GM19455 (cell line): ENCODE measurements around the gene HOOK2.
"Not testable (repeated sequence)": the region's sequence is repeated elsewhere in the genome, so short reads cannot be mapped to it uniquely, and the experiment has no call there.

Source experiments
- ATAC-seq: cut with Tn5 transposase; IDR thresholded peaks from one replicate; pipeline ENCODE4 v1.9.1; 2021; ENCODE audit not compliant: unreplicated experiment

The HOOK2 gene

GRCh38 chr19:12774588-12775555 is at the start of gene HOOK2:
Gene HOOK2 (minus strand): TSS chr19:12775552. CDS start chr19:12775449, 103 bp downstream.
- peak; percentile 6 for ATAC-seq

- no peak for ATAC-seq
Measured at GRCh38 chr19:12821761-12822160, 46.4 kb upstream of the HOOK2 start.

- ATAC-seq, result not testable (repeated sequence)
Measured at GRCh38 chr19:12817810-12818209, 42.5 kb upstream of the HOOK2 start.

GRCh38 chr19:12817188-12817587 is 41.8 kb upstream of the HOOK2 start:
- ATAC-seq, result not testable (repeated sequence)

- no peak for ATAC-seq
Measured at GRCh38 chr19:12815088-12815487, 39.7 kb upstream of the HOOK2 start.

GRCh38 chr19:12806242-12807081 is 31.1 kb upstream of the HOOK2 start, which contains the start of gene RNASEH2A:
Gene RNASEH2A (plus strand): TSS chr19:12806584. CDS start chr19:12806674, 90 bp downstream.
- no peak for ATAC-seq

- ATAC-seq, result no peak
Measured at GRCh38 chr19:12804051-12804450, 28.7 kb upstream of the HOOK2 start.

- ATAC-seq, result no peak
Measured at GRCh38 chr19:12802267-12803106, 27.1 kb upstream of the HOOK2 start.

- ATAC-seq, result no peak
Measured at GRCh38 chr19:12801466-12802266, 26.3 kb upstream of the HOOK2 start, which contains the start of the genes PRDX2 and THSD8. Gene PRDX2 (minus strand): TSS chr19:12801800. CDS start chr19:12801261, 539 bp downstream. Gene THSD8 (plus strand): TSS chr19:12802069. CDS start chr19:12802072, 3 bp downstream.

- no peak for ATAC-seq
Measured at GRCh38 chr19:12800923-12801465, 25.6 kb upstream of the HOOK2 start.

- ATAC-seq, result no peak
Measured at GRCh38 chr19:12800466-12800770, 25.1 kb upstream of the HOOK2 start.

- ATAC-seq, result no peak
Measured at GRCh38 chr19:12799742-12800465, 24.6 kb upstream of the HOOK2 start.

- not testable (repeated sequence) for ATAC-seq
Measured at GRCh38 chr19:12797607-12798006, 22.3 kb upstream of the HOOK2 start.

GRCh38 chr19:12797141-12797587 is 21.8 kb upstream of the HOOK2 start:
- no peak for ATAC-seq

GRCh38 chr19:12796146-12797071 is 21.1 kb upstream of the HOOK2 start:
- ATAC-seq, result no peak

- no peak for ATAC-seq
Measured at GRCh38 chr19:12794971-12795381, 19.6 kb upstream of the HOOK2 start.

- no peak for ATAC-seq
Measured at GRCh38 chr19:12794196-12794941, 19.0 kb upstream of the HOOK2 start.
